Measurements from ENCODE around the gene ELMO3.
A peak's percentile ranks its signal among the peaks of the same experiment; 100 is the strongest.

Gene ELMO3

DNA sequence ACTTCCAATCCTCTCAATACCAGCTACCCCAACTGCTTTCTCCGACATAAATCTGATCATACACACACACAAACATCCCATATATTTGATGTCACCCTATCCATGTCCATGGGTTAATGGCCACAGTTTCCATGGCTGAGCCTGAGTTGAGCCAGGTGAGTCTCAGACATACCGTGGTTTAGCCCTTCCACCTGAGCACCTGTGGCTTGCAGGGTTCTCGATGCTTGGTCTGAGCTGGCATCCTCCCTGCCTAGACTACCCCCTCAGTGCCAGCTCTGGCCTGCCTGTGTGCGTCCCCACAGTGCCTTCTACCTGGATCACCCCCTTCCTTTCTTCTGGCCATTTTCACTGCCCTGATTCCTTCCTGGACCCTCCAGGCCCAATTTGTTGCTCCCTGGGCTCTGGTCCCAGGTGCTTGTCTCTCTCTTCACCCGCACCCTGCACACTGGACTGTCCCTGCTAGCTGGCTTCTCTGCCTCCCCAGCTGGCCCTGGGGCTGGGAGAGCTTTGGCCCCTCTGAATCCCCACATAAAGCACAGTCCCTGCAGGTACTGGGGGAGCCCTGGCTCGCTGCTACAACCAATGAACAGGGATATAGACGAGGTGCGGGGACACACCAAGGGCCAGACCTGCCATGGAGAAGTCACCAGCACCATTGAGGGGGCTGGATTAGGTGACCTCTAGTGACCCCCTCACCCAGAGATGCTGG, 7.4 kb downstream of the ELMO3 start:
- no peak for DNase-seq (ENCODE audit: low read depth)
- TF ChIP-seq, protein P1, sequence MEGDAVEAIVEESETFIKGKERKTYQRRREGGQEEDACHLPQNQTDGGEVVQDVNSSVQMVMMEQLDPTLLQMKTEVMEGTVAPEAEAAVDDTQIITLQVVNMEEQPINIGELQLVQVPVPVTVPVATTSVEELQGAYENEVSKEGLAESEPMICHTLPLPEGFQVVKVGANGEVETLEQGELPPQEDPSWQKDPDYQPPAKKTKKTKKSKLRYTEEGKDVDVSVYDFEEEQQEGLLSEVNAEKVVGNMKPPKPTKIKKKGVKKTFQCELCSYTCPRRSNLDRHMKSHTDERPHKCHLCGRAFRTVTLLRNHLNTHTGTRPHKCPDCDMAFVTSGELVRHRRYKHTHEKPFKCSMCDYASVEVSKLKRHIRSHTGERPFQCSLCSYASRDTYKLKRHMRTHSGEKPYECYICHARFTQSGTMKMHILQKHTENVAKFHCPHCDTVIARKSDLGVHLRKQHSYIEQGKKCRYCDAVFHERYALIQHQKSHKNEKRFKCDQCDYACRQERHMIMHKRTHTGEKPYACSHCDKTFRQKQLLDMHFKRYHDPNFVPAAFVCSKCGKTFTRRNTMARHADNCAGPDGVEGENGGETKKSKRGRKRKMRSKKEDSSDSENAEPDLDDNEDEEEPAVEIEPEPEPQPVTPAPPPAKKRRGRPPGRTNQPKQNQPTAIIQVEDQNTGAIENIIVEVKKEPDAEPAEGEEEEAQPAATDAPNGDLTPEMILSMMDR (IDR thresholded peaks at IDR 0.05; ENCODE audit: control insufficient read depth, extremely low read depth, insufficient read depth): no peak
- no peak overlapping the region for H3K4me3 ChIP-seq (ENCODE audit: low read depth, low read length)

DNA sequence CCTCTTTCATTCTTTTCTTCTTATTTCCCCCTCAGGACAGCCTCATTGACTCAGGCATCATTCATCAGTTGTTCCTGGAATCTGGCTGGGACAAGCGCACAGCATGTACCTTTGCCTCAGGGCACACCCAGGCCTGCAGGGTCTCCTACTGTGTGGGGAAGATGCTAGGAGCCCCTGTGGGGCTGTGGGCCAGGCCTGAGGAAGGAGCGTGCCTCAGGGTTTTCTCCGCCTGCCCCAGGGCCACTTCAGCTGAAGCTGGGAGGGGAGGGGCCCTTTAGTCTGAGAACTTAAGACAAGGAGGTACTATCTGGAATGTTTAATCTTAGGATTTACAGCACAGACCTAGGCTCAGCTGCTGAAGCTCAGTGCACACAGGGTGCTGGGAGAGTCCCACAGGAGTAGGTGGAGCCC, 7.9 kb downstream of the ELMO3 start:
- TF ChIP-seq, protein P1 (IDR thresholded peaks at IDR 0.05; ENCODE audit: control insufficient read depth, extremely low read depth, insufficient read depth): no peak
- no peak overlapping the region for H3K4me3 ChIP-seq (ENCODE audit: low read depth, low read length)
- DNase-seq (ENCODE audit: low read depth): no peak

- H3K4me3 ChIP-seq (ENCODE audit: low read depth, low read length): 0 out of 2 replicates have a peak overlapping the region, but pooled peaks have one; percentile 17
- TF ChIP-seq, protein P1 (IDR thresholded peaks at IDR 0.05; ENCODE audit: control insufficient read depth, extremely low read depth, insufficient read depth): no peak
- DNase-seq (ENCODE audit: low read depth): peak; percentile 71
These were observed 8.5 kb downstream of the ELMO3 start for GRCh38 chr16:67207249-67208091.

DNA sequence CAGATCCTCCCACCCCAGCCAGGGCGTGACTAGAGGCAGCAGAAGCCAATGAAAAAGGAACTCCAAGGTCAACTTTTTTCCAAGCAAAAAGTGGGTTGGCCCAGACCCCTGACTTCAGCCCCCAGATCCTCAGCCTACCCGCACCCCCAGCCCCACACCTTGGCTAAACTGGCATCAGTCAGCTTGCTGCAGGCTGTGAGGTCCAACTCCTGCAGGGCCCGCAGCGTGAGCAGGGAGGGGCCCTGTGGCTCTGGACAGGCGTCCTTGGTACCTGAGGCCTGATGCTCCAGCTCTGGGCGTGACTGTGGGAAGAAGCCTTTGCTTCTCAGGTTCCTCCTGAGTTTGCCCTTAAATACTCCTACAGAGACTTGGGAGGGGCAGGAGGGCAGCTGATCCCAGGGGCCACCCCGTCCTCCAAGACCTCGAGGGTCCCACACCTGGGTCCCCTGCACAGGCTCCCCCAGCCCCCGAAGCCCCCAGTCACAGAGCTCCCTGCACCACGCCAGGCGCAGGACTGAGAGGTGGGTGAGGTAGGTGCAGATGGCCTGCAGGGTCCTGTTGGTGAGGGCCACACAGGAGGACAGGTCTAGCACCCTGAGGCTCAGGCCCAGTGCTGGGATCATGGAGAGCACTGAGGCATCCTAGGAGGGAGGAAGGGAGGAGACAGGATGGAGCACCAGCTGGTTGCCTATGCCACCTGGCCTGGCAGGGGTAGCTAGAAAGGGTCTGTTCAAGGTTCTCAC, 9.4 kb downstream of the ELMO3 start:
- TF ChIP-seq, protein P1 (IDR thresholded peaks at IDR 0.05; ENCODE audit: control insufficient read depth, extremely low read depth, insufficient read depth): no peak
- DNase-seq (ENCODE audit: low read depth): no peak
- no peak overlapping the region for H3K4me3 ChIP-seq (ENCODE audit: low read depth, low read length)

GRCh38 chr16:67209565-67209964, 10.6 kb downstream of the ELMO3 start:
- TF ChIP-seq, protein P1 (IDR thresholded peaks at IDR 0.05; ENCODE audit: control insufficient read depth, extremely low read depth, insufficient read depth): no peak
- DNase-seq (ENCODE audit: low read depth): no peak
- H3K4me3 ChIP-seq (ENCODE audit: low read depth, low read length): no peak overlapping the region

GRCh38 chr16:67210069-67210937, 11.4 kb downstream of the ELMO3 start:
- DNase-seq (ENCODE audit: low read depth): no peak
- TF ChIP-seq, protein P1 (IDR thresholded peaks at IDR 0.05; ENCODE audit: control insufficient read depth, extremely low read depth, insufficient read depth): no peak

More at GRCh38 chr16:67210069-67210937, 11.4 kb downstream of the ELMO3 start:
- H3K4me3 ChIP-seq (ENCODE audit: low read depth, low read length): no peak overlapping the region

Data from LNCaP clone FGC (cell line).